Renal cortex interstitium (tissue), 11 donors: ENCODE results near the gene NTF4. TPM values are rescaled to one million over a fixed set of nuclear protein-coding genes. Genes with fewer than 3 reads are reported as not detected.
"Not testable (repeated sequence)": the region's sequence is repeated elsewhere in the genome, so short reads cannot be mapped to it uniquely, and the experiment has no call there.

ENCODE experiments used
- DNase-seq, 11 donors: peaks; one replicate each; pipeline ENCODE4 v3.0.0-alpha.2; 2013; ENCODE audit warnings: low read depth in 9 of 11, low spot score in 4 of 11; ENCODE audit errors: extremely low read depth in 1 of 11
- polyA plus RNA-seq, 3 donors: library from polyadenylated mRNA; unstranded; fragments of 120-200 nt; gene quantifications; one replicate each; pipeline ENCODE4 v1.2.1, GENCODE V29; 2013; ENCODE audit not compliant: insufficient read length in 3 of 3

The NTF4 gene
- polyA plus RNA-seq, 3 donors = 3.4 to 4.3 (median 4.2) TPM

DNA sequence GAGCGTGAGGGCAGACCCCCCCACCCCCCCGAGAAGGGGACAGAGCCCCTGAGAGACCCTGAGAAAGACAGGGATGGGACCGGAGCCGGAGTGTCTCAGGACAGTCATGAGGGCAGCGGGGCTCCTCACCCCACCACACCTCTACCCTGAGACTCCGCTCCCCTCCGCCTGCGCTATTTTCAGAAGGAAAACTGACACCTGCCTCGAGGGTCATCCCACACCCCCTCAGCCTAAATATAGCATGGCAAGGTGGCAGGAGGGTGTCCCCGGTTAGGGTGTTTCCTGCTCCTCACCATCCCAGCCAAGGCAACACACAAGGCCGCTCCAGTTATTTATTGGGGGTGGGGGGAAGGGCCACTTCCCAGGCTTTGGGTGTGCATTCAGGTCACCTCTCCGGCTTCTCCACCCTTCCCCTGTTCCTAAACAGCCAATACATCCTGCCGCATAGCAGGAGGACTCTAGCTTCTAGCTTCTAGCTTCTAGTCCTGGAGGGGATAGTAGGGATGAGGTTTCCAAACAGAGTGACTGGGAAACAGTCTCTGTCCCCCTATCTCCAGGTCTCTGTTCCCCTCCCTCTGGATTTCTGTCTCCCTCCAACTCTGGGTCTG, 1.4 kb upstream of the NTF4 start:
- no peak for DNase-seq

GRCh38 chr19:49064029-49064629, 489 bp downstream of the NTF4 start:
- DNase-seq = no peak

DNA sequence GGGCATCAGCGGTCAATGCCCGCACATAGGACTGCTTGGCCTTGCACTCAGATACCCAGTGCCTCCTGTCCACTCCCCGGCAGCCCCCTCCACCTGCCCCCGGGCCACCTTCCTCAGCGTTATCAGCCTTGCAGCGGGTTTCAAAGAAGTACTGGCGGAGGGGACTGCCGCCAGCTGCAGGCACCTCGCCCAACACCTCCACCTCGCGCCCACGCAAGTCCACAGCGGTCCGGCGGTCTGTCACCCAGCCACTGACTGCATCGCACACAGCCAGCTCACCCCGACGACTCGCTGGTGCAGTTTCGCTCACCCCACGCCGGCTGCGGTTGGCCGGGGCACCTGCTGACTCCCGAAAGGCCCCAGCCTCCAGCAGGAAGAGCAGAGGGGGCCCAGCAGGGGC, 3.2 kb downstream of the NTF4 start:
- DNase-seq = no peak

GRCh38 chr19:49061000-49061399, 3.6 kb downstream of the NTF4 start:
- no peak for DNase-seq

DNA sequence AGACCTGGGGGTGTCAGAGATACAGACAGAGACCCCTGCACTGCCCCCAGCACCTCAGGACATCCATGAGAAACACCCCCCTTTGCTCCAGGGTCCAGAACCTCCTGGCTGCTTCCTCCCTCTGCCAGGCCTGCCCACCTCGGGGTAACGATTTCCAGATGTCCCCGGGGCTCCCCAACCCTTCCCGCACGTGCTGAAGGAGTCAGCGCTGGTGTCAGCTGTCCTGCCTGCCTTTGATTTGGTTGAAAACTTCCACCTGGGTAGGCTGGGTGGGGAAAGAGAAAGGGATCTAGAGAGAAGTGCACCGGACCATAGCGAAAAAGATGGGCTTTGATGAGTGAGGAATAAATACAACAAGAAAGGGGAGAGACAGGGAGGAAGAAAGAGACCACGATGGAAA, 5.6 kb downstream of the NTF4 start:
- DNase-seq = no peak

DNA sequence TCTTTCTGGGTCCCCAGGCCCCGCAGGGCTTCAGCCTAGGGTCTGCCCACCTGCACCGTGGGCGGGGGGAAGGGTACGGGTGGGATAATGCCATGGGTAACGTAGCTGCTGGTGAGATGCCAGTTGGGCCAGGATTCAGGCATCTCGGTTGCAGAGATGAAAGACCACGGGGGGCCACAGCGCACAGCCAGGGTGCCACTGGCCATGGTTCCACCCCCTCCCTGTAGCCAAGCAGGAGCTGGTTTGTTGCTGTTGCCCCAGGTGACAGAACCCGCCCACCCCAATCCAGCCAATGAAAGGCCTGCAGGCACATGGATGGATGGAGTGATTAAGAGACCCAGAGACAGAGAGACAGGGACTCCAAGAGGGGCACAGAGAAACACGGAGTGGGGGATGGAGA, 6.1 kb downstream of the NTF4 start:
- DNase-seq = no peak

DNA sequence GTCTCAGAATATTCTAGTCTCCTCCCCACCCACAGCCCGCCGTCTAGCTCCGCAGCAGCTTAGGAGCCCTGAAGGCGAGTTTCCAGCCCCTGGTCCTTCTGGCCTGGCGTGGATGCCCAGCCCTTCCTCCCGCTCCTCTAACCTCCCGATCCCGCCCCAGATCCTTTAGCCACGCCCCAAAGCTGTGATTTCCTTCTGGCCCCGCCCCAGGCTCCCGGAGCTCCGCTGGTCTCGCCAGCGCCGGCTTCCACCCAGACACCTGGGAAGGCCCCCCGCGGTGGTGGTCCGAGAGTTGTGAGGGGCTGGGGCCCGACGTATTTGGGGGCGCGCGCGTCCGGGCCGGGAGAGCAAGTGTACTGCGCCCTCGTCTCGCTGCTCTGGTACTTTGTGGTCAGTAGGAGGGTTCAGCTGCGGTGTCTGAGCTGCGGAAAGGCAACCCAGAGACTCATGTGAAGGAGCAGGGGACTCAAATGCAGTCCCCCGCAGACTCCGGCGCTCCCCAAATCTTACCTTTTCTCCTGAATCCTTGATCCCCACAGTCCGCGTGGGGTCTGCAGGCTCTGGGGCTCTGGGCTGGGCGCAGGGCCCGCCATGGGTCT, 6.9 kb downstream of the NTF4 start, which contains the start of gene CGB7:
TSS of gene CGB7 (minus strand) at position 114 of the 599 bp plus-strand sequence. CDS start 2,374 bp downstream, outside the sequence.
- DNase-seq = peak in 3 of 11 donors; percentile 52 to 62 (median 53)

GRCh38 chr19:49056902-49057596, 7.6 kb downstream of the NTF4 start:
- DNase-seq = not testable (repeated sequence)

- peak in 2 of 11 donors; percentile 42 to 44 for DNase-seq
These were observed 8.3 kb downstream of the NTF4 start for GRCh38 chr19:49056101-49056901.

DNA sequence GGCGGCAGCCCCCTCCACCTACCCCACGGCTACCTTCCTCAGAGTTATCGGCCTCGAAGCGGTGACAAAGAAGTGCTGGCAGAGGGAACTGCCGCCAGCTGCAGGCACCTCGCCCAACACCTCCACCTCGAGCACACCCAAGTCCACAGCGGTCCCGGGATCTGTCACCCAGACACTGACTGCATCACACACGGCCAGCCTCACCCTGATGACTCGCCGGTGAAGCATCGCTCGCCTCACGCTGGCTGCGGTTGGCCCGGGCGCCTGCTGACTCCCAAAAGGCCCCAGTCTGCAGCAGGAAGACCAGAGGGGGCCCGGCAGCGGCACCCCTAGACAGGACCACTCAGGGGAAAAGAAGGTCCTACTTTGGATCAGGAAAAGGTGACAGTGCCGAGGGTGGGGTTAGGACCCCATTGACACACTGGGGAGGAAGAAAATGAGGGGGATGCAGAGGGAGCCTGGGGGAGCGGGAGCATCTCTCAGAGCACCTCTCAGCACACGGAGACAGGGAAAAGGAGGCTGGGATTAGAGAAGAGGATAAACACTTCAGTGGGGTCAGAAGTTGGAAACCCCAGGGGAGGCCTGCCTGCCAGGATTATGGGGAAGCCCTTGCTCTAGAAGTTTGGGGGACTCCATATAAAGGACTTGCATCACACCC, 14.1 kb downstream of the NTF4 start:
- not testable (repeated sequence) for DNase-seq

DNA sequence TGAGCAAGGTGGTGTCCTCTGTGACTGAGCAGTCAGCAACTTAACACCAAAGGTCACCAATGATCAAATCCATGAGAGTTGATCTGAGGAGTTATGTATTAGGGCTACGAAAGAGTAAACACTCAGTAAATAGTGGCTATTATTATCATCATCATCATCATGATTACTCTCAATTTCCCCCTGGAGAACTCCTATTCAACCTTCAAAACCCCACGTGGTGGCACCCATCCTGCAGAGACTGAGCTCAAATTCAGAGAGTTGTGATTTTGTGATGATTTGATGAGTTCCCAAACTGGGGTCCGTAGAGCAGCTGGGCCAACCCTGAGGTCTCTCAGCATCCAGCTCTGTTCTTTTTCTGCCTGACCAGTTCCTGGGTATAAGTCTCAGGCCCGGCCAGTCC, 14.8 kb downstream of the NTF4 start:
- not testable (repeated sequence) for DNase-seq

DNA sequence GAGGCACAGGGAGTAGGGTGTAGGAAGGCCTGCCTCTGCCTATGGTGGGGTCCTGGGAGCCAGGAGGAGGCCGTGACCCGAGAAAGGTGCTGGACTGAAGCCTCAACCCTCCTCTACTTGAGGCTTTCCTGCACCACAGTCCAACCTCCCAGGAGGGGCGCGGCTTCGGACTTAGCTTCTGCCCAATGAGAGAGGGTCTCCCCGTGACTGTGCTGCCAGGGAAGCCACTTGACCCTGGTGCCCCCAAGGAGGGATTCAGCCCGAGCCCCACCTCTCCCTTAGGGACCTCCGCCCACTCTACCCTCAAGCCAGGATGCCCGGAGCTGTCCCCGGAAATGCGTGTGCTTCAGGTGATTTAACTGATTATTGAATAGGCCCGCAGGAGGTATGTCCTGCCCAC, 15.6 kb downstream of the NTF4 start, which contains the start of gene CGB8:
TSS of gene CGB8 (minus strand) at position 101 of the 400 bp plus-strand sequence. CDS start 372 bp downstream, outside the sequence.
- DNase-seq = not testable (repeated sequence)

DNA sequence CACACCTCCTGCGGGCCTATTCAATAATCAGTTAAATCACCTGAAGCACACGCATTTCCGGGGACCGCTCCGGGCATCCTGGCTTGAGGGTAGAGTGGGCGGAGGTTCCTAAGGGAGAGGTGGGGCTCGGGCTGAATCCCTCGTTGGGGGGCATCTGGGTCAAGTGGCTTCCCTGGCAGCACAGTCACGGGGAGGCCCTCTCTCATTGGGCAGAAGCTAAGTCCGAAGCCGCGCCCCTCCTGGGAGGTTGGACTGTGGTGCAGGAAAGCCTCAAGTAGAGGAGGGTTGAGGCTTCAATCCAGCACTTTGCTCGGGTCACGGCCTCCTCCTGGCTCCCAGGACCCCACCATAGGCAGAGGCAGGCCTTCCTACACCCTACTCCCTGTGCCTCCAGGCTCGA, 21.1 kb downstream of the NTF4 start, which contains the start of gene CGB5:
TSS of gene CGB5 (plus strand) at position 301 of the 400 bp plus-strand sequence. CDS start 362 bp downstream, outside the sequence.
- not testable (repeated sequence) for DNase-seq

- DNase-seq = not testable (repeated sequence)
These were observed 22.0 kb downstream of the NTF4 start for GRCh38 chr19:49042666-49043065.

DNA sequence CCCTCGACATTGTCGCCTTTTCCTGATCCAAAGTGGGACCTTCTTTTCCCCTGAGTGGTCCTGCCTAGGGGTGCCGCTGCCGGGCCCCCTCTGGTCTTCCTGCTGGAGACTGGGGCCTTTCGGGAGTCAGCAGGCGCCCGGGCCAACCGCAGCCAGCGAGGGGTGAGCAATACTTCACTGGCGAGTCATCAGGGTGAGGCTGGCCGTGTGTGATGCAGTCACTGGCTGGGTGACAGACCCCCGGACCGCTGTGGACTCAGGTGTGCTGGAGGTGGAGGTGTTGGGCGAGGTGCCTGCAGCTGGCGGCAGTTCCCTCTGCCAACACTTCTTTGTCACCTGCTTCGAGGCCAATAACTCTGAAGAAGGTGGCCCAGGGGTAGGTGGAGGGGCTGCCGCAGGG, 22.4 kb downstream of the NTF4 start:
- DNase-seq = no peak

DNA sequence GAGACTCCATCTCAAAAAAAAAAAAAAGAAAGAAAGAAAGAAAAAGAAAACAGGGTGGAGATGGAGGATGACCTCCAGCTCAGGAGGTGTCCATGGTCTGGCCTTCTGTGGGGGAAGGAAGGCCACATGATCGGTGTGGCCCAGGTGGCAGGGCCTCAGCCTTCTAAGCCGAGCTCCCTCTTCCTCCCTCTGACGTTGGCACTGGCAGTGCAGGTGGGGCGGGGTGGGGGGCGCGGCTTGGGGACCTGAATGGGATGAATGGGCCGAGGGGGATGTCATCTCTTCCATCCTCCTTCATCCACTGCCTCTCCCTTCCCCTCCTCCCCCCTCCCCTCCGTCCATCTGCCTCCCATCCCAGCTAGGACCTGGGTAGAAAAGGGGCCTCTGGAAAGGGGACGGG, 24.9 kb downstream of the NTF4 start:
- not testable (repeated sequence) for DNase-seq

DNA sequence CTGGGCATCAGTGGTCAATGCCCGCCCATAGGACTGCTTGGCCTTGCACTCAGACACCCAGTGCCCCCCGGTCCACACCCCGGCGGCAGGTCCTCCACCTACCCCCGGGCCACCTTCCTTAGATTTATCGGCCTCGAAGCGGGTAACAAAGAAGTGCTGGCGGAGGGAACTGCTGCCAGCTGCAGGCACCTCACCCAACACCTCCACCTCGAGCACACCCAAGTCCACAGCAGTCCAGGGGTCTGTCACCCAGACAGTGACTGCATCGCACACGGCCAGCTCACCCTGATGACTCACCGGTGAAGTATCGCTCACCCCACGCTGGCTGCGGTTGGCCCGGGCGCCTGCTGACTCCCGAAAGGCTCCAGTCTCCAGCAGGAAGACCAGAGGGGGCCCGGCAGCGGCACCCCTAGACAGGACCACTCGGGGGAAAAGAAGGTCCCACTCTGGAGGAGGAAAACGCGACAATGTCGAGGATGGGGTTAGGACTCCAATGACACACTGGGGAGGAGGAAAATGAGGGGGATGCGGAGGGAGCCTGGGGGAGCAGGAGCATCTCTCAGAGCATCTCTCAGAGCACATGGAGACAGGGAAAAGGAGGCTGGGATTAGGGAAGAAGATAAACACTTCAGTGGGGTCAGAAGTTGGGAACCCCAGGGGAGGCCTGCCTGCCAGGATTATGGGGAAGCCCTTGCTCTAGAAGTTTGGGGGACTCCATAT, 25.9 kb downstream of the NTF4 start:
- not testable (repeated sequence) for DNase-seq

DNA sequence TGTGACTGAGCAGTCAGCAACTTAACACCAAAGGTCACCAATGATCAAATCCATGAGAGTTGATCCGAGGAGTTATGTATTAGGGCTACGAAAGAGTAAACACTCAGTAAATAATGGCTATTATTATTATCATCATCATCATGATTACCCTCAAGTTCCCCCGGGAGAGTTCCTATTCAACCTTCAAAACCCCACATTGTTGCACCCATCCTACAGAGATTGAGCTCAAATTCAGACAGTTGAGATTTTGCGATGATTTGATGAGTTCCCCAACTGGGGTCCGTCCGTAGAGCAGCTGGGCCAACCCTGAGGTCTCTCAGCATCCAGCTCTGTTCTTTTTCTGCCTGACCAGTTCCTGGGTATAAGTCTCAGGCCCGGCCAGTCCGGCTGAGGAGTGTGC, 26.5 kb downstream of the NTF4 start:
- DNase-seq = not testable (repeated sequence)
